ENCODE data around the gene LMO7. TPM values are rescaled to one million over a fixed set of nuclear protein-coding genes. Genes with fewer than 3 reads are reported as not detected.
A peak's percentile ranks its signal among the peaks of the same experiment; 100 is the strongest.
"Not testable (repeated sequence)": the region's sequence is repeated elsewhere in the genome, so short reads cannot be mapped to it uniquely, and the experiment has no call there.

Gene LMO7
- total RNA-seq, 1 experiment from 2014 or later, result 102 TPM

DNA sequence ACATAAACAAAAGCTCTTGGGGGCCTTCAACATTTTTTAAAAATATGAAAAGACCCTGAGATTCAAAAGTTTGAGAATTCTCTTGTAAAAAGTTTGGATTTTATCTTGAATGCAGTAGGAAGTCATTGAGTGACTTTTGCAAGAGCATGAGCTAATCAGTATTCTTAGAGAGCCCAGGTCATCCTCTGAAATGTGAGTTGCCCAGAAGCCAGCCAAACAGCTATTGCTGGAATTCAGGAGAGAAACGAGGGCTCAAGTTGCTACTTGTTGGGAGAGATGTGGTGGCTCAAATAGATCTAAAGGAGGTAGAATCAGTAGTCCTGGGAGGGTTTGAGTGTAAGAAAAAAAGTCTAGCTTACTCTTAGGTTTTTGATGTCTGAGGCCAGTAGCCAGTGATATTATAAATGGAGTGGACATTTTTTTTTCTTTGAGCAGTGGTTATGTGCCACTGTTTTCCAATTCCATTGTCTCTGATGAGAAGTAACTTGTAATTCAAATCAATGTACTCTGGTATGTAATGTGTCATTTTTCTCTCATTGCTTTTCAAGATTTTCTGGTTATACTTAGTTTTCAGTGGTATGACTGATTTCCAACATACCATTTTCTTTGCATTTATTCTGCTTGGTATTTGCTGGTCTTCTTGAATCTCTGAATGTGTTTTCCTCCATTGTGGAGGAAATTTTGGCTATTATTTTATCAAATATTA is 30.7 kb downstream of the LMO7 start:
- no peak for DNase-seq
- Histone ChIP-seq H3K9me3 (replicated peaks) (no peaks in the 10 kb centered on the region), H3K4me3 (no peak overlapping the region), H3K36me3 (no peaks in the 10 kb centered on the region), H3K27ac (no peak overlapping the region), H3K4me1 (no peaks in the 10 kb centered on the region), H3K27me3 (no peaks in the 10 kb centered on the region)

DNA sequence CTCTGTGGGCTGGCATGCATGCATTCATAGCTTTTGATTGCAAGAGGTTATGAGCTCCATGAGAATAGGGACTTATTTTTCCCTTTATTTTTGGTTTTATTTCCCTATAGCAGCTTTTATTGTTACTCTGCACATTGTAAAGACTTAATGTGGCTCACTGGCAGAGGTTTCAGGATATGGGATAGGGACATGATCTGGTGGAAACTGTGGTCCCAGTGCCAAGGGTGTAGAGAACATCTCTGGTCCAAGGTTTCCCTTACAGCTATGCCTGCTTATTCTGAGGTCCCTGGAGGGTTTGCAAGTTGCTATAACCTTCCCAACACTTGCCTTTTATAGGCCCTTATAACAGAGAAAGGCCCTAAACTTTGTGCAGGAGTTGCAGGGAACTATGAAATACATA is 33.6 kb downstream of the LMO7 start:
- Histone ChIP-seq H3K4me3 (no peak overlapping the region), H3K27me3 (no peaks in the 10 kb centered on the region), H3K4me1 (no peaks in the 10 kb centered on the region), H3K9me3 (replicated peaks) (no peaks in the 10 kb centered on the region), H3K36me3 (no peaks in the 10 kb centered on the region), H3K27ac (no peak overlapping the region)
- DNase-seq, result no peak

DNA sequence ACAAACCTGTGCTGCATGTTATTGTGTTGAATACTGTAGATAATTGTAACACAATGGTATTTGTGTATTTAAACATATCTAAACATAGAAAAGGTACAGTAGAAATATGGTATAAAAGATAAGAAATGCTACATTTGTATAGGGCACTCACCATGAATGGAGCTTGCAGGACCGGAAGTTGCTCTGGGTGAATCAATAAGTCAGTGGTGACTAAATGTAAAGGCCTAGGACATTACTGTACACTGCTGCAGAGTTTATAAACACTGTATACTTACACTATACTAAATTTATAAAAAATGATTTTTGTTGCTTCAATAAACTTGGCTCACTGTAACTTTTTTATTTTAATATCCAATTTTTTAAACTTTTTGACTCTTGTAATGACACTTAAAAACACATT is 34.4 kb downstream of the LMO7 start:
- no peak overlapping the region for H3K27ac ChIP-seq
- no peaks in the 10 kb centered on the region for H3K9me3 ChIP-seq (replicated peaks)
- H3K36me3 ChIP-seq, result no peaks in the 10 kb centered on the region
- no peaks in the 10 kb centered on the region for H3K4me1 ChIP-seq
- no peak for DNase-seq
- H3K27me3 ChIP-seq, result no peaks in the 10 kb centered on the region
- H3K4me3 ChIP-seq, result no peak overlapping the region

DNA sequence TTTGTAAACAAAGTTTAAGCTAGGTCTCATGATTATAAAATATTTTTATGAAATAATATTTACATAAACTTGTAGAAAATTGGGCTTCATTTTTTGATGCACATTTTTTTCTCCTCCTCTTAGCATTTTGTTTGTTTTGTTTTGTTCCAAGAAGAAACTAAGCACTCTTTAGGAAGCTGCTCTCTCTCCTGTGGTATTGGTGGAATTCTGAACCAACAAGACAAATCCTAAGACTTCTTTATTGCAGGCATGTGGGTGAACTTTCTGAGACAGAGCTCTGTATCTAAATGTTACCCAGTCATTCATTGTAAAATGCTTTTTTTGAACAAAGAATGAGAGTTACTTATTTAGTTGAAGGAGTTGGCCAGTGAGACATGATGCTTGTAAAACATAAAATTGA is 39.3 kb downstream of the LMO7 start:
- H3K36me3 ChIP-seq, result no peaks in the 10 kb centered on the region

DNA sequence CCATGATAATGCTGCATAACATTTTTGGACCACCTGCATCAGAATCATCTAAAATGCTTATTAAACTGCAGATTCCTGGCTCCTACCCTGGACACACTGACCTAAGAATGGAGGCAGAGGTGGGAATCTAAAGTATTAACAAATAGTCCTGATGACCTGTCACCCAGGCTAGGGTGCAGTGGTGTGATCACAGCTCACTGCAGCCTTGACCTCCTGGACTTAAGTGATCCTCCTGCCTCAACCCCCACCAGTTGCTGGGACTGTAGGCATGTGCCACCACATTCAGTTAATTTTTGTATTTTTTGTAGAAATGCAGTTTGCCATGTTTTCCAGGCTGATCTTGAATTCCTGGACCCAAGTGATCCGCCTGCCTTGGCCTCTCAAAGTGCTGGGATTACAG is 43.3 kb downstream of the LMO7 start:
- H3K27me3 ChIP-seq, result no peaks in the 10 kb centered on the region
- H3K36me3 ChIP-seq, result no peaks in the 10 kb centered on the region
- no peaks in the 10 kb centered on the region for H3K9me3 ChIP-seq (replicated peaks)
- no peak overlapping the region for H3K4me3 ChIP-seq
- no peak for DNase-seq
- no peak overlapping the region for H3K27ac ChIP-seq
- no peaks in the 10 kb centered on the region for H3K4me1 ChIP-seq

More for the DNA sequence above, 39.3 kb downstream of the LMO7 start:
- Histone ChIP-seq H3K4me1 (no peaks in the 10 kb centered on the region), H3K27ac (no peak overlapping the region), H3K27me3 (no peaks in the 10 kb centered on the region), H3K4me3 (no peak overlapping the region), H3K9me3 (replicated peaks) (no peaks in the 10 kb centered on the region)
- no peak for DNase-seq

DNA sequence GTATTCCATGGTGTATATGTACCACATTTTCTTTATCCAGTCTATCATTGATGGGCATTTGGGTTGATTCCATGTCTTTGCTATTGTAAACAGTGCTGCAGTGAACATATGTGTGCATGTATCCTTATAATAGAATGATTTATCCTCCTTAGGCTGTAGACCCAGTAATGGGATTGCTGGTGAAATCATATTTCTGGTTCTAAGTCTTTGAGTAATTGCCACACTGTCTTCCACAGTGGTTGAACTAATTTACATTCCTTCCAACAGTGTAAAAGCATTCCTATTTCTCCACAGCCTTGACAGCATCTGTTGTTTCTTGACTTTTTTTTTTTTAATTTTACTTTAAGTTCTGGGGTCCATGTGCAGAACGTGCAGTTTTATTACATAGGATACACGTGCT is 44.1 kb downstream of the LMO7 start:
- H3K36me3 ChIP-seq; H3K27me3 ChIP-seq; H3K27ac ChIP-seq; DNase-seq; H3K4me1 ChIP-seq; H3K9me3 ChIP-seq (replicated peaks); H3K4me3 ChIP-seq: not testable (repeated sequence)

DNA sequence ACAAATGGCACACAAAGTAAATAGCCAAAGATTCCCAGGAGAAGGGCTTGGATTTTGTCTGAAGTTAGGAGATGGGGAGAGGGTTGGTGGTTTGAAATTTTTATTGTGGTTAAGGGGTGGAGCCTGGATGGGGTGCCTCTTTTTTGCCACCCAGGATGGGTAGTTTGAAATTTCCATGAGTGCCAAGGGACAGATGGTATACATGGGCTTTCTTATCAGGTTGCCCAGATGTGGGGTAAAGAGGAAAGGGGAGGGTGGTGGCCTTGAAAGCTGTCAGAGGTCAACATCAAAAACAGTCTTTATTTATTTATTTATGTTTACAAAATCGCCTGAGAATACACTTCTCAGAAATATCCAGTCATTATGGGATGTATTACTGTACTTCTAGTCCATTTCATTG is 46.2 kb downstream of the LMO7 start:
- H3K4me3 ChIP-seq, result no peak overlapping the region
- no peaks in the 10 kb centered on the region for H3K9me3 ChIP-seq (replicated peaks)
- no peak overlapping the region for H3K27ac ChIP-seq
- DNase-seq, result no peak
- H3K4me1 ChIP-seq, result peaks cover 11% of the 10 kb centered on the region
- no peaks in the 10 kb centered on the region for H3K36me3 ChIP-seq
- no peaks in the 10 kb centered on the region for H3K27me3 ChIP-seq

DNA sequence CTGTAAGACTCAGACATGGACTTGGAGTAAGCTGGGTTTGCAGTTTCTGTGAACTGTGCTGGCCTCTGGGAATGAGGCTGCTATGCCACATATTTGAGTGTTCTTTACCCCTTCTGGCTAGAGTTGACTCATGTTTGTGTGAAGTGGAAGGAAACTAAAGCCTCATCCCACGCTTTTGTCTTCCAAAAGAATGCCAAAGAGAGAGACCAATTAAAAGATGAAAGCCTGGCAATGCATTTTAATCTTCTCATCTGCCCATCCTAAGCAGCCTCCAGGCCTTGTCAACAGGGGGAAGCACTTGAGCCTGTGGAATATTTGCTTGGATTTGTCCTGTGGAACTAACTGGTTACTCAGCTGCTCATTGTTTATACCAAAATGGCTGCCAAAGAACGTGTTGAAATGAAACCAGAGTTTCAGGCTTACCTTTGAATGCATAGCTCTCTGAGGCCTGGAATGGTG is 49.1 kb downstream of the LMO7 start:
- DNase-seq, result peak; percentile 70 to 80
- H3K4me3 ChIP-seq, result peak overlapping the region; percentile 37
- peaks cover 11% of the 10 kb centered on the region for H3K4me1 ChIP-seq
- H3K27ac ChIP-seq, result peak overlapping the region; percentile 65
- H3K36me3 ChIP-seq, result no peaks in the 10 kb centered on the region
- H3K27me3 ChIP-seq, result no peaks in the 10 kb centered on the region
- H3K9me3 ChIP-seq (replicated peaks), result no peaks in the 10 kb centered on the region

DNA sequence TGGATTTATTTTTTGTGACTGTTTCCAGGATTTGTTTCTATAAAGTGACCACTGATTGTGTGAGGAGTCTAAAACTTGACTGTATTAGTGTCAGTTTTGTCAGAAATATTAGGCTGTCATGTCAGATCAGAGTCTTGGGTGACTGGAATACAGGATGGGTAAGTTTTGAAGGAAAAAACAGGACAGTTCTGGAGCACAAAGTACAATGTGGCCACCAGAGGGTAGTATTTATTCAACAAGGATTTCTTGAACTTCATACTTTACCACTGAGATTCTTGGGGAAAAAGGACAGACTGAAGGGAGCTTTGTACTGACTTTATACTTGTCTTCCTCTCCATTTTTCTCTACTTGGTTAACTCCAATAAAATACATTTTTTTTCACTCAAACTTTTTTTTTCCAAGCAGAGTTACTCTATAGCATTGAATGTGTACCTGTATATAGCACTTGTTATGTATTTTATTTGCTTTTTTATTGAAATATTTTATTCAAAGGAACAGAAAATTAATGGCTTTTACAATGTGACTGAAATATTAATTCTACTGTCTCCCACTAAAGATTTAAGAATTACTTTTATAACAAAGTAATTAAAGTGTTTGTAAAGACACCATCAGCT is 51.1 kb downstream of the LMO7 start:
- DNase-seq, result peak in 1 of 2 experiments; percentile 69
- H3K36me3 ChIP-seq, result no peaks in the 10 kb centered on the region
- no peak overlapping the region for H3K4me3 ChIP-seq
- no peaks in the 10 kb centered on the region for H3K27me3 ChIP-seq
- H3K9me3 ChIP-seq (replicated peaks), result no peaks in the 10 kb centered on the region
- no peak overlapping the region for H3K27ac ChIP-seq
- H3K4me1 ChIP-seq, result peaks cover 11% of the 10 kb centered on the region

DNA sequence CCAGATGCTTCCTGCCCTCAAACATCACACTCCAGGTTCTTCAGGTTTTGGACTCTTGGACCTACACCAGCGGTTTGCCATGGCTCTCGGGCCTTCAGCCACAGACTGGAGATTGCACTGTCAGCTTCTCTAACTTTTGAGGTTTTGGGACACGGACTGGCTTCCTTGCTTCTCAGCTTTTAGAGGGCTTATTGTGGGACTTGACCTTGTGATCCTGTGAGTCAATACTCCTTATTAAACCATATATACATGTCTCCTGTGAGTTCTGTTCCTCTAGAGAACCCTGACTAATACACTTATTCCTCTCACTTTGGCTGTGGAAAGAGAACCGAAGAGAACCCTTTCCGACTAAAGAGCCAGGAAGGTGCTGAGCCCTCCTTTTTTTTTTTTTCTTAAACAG is 53.6 kb downstream of the LMO7 start:
- H3K27me3 ChIP-seq, result no peaks in the 10 kb centered on the region

DNA sequence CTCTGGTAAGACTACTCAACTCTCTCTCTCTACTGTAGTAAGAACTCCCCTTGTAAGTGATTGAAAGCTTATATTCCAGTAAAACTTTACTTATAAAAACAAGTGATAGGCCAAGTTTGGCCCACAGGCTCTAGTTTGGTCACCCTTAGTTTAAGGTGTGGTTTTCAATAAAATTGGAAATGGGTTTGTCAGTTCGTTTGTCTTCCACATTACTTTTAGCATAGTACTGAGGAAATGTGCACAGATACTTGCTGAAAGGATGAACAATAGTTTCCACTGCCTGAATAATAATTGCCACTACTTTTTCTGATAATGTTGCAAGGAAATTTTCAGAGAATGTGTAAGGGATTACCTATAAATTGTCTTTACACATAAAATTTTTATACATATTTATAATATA is 54.5 kb downstream of the LMO7 start:
- Histone ChIP-seq H3K27ac (no peak overlapping the region), H3K4me3 (no peak overlapping the region), H3K4me1 (peaks cover under 1% of the 10 kb centered on the region), H3K27me3 (no peaks in the 10 kb centered on the region), H3K36me3 (no peaks in the 10 kb centered on the region), H3K9me3 (replicated peaks) (no peaks in the 10 kb centered on the region)
- no peak for DNase-seq

More for the DNA sequence above, 53.6 kb downstream of the LMO7 start:
- Histone ChIP-seq H3K36me3 (no peaks in the 10 kb centered on the region), H3K27ac (no peak overlapping the region), H3K4me3 (no peak overlapping the region), H3K9me3 (replicated peaks) (no peaks in the 10 kb centered on the region), H3K4me1 (peaks cover 10% of the 10 kb centered on the region)
- DNase-seq, result no peak

DNA sequence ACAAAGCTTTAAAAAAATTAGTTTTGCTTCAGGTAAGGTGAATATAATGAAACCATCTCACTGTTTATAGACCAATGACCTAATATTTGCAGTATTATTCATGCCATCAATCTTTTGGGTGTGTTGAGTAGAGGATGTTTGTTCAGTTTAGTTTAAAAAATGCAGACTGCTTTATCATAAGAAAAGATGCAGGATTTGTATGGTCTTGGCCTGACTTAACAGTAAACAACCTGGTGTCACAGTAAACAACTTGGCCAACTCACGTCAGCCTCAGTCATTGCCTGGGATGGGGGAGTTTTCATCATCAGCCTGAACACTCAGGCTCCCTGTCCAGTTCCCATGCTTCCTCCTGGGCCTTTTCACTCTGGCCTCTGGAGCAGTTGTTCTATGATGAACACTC is 55.1 kb downstream of the LMO7 start:
- no peak overlapping the region for H3K27ac ChIP-seq
- no peaks in the 10 kb centered on the region for H3K4me1 ChIP-seq
- H3K36me3 ChIP-seq, result no peaks in the 10 kb centered on the region
- no peaks in the 10 kb centered on the region for H3K9me3 ChIP-seq (replicated peaks)
- no peaks in the 10 kb centered on the region for H3K27me3 ChIP-seq
- no peak overlapping the region for H3K4me3 ChIP-seq
- no peak for DNase-seq

DNA sequence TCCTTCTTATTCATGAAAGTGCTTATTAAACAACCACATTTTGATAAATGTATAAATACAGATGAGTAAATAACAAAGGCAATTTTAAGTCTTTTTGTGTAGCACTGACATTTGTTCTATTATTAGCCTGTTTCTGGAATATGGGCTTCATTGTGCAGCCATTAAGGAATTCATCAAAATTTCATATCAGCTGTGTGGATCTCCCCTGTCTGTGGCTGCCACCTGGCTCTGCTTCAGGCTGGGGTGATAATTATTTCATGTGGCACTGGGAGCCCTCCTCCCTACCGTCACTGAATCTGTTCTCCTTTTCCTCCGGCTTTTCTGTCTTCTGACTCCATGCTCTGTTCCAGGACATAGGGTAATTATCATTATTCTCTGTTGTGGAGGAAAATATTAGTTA is 57.1 kb downstream of the LMO7 start:
- Histone ChIP-seq H3K4me3 (no peak overlapping the region), H3K27ac (no peak overlapping the region), H3K36me3 (no peaks in the 10 kb centered on the region), H3K4me1 (no peaks in the 10 kb centered on the region), H3K27me3 (no peaks in the 10 kb centered on the region), H3K9me3 (replicated peaks) (no peaks in the 10 kb centered on the region)
- DNase-seq, result no peak

DNA sequence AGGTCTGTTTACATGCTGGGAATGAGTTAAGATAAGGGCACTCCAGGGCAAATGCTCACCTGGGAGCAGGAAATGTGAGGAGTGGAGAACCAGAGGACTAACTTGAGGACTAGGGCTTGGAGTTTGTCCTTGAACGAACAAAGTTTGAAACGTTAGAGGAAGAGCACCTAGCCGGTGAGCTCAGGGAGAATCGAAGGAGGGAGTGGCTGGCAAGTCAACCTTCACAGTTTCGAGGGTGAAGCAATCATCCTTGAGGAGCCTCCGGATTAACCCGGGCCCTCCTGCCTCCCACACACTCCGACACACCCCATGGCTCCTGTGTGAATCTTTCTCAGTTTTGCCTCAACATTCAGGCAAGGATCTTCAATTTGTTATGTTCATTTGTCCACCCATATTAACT is 58.6 kb downstream of the LMO7 start:
- no peaks in the 10 kb centered on the region for H3K4me1 ChIP-seq
- DNase-seq, result no peak
- H3K4me3 ChIP-seq, result no peak overlapping the region
- H3K36me3 ChIP-seq, result no peaks in the 10 kb centered on the region
- no peaks in the 10 kb centered on the region for H3K27me3 ChIP-seq
- H3K9me3 ChIP-seq (replicated peaks), result 0 out of 2 replicates have a peak, but pooled peaks cover 5% of the 10 kb centered on the region
- H3K27ac ChIP-seq, result no peak overlapping the region

DNA sequence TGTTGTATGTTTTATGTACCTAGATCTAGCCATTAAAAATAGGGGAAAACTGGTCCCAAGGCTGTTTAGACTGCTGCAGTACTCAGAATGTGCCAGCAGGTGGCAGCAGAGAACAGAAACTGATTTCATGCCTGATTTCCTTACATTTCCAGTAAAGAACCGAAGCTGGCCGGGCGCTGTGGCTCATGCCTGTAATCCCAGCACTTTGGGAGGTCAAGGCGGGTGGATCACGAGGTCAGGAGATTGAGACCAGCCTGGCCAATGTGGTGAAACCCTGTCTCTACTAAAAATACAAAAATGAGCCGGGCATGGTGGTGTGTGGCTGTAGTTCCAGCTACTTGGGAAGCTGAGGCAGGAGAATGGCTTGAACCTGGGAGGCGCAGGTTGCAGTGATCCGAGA is 59.8 kb downstream of the LMO7 start:
- peak; percentile 63 to 87 for DNase-seq
- H3K27ac ChIP-seq; H3K36me3 ChIP-seq; H3K9me3 ChIP-seq (replicated peaks); H3K4me1 ChIP-seq; H3K4me3 ChIP-seq; H3K27me3 ChIP-seq: not testable (repeated sequence)

DNA sequence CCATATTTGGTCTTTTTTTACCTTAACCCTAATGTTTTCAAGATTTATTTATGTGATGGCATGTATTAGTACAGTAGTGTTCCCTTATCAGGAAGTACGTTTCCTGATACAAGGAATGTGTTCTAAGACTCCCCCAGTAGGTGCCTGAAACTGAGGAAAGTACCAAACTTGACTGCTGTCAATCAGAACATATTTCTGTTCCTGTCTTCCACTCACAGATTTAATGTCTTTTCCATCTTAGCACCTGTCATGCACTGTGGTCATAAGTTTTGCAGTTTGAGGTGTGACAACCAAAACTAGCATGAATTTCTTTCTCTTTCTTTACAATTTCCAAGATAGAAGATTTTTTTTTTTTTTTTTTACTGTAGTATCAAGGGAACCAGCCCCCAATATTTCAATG is 62.9 kb downstream of the LMO7 start:
- DNase-seq, result no peak
- Histone ChIP-seq H3K27ac (no peak overlapping the region), H3K4me3 (no peak overlapping the region), H3K36me3 (no peaks in the 10 kb centered on the region), H3K9me3 (replicated peaks) (0 out of 2 replicates have a peak, but pooled peaks cover 5% of the 10 kb centered on the region), H3K27me3 (no peaks in the 10 kb centered on the region), H3K4me1 (peaks cover 1% of the 10 kb centered on the region)

Measured in SJCRH30 (cell line).